ENCODE data around the gene GON7. TPM values are rescaled to one million over a fixed set of nuclear protein-coding genes. Genes with fewer than 3 reads are reported as not detected.

Gene GON7
- polyA plus RNA-seq, 3 donors = 4.8 to 24.0 (median 22.7) TPM

DNA sequence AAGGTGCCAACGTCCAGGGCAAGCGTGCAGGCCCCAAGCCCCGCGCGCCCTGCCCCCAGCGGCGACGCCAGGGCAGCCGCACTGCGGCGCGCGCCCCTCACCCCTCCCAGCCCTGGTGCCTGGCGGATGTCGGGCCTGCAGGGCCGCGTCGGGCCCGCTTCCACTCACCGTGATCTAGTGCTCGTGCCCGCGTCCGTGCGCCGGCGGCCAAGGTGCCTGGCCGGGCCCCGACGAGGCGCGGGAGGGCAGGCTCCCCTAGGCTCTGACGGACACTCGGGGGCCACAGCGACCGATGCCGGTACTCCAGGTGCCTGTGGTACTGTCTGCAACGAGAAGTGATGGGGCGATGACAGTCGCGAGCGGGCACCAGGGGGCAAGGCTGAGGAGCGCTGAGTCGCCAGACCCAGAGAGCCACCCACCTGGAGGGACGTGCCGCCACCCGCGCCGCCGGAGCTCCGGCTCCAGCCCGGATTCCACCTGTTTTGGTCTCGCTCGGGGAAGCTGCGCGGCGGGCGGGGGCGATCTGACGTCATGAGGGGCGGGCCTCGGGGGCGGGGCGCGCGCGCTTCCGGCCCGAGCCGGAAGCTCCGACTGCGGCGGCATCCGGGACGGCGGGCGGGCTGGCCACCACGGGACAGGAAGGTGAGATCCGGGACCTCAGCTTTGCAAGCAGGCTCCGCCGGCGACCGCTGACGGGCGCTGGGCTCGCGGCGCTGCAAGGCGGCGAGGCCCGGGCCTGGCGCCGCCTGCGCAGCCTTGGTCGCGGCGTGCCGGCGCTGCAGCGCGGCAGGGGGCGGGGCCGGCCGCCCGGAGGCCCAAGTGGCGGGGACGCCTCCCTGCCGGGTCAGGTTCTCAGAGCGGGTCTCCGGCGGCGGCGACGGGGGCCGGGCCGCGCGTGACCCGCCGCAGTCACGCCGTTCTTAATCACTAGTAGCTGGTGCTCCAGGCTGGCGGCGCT, 22.2 kb downstream of the GON7 start, which contains the start of the genes LYSET and MOAP1:
Gene LYSET (plus strand): TSS at position 927 of the 958 bp plus-strand sequence. CDS start 89 bp downstream, outside the sequence.
Gene MOAP1 (minus strand): TSS at position 507 of the 958 bp plus-strand sequence. CDS start 655 bp downstream, outside the sequence.
- Histone ChIP-seq H2AFZ (ENCODE audit: insufficient read depth, low read depth, low read length, poor library complexity, severe bottlenecking) (peak within 1 kb of the TSS; percentile 82), H3K36me3 (replicated peaks in 1 of 2; ENCODE audit: control insufficient read depth in 1 of 2, insufficient read depth in 2 of 2, low read length in 2 of 2) (peaks cover 19 to 38% of the 10 kb centered on the region in 2 donors), H3K79me2 (ENCODE audit: insufficient read depth, low read length) (peaks cover 28% of the 10 kb centered on the region), H3K27ac (ENCODE audit: low read depth in 1 of 2, low read length in 2 of 2) (peak within 1 kb of the TSS; percentile 84 to 100), H3K9ac (ENCODE audit: insufficient read depth, low read length, poor library complexity, severe bottlenecking) (peak within 1 kb of the TSS; percentile 94), H3K27me3 (ENCODE audit: control insufficient read depth in 2 of 2, insufficient read depth in 2 of 2, low read length in 2 of 2) (no peaks in the 10 kb centered on the region), H3K4me2 (replicated peaks; ENCODE audit: extremely low read depth, low read length, poor library complexity, severe bottlenecking) (peak within 1 kb of the TSS; percentile 86), H3K9me3 (replicated peaks in 1 of 2; ENCODE audit: control insufficient read depth in 1 of 2, insufficient read depth in 1 of 2, low read length in 2 of 2) (no peaks in the 10 kb centered on the region), H3K4me1 (ENCODE audit: control insufficient read depth in 1 of 2, insufficient read depth in 2 of 2, low read length in 2 of 2) (peaks cover 26 to 30% of the 10 kb centered on the region in 2 donors), H4K20me1 (ENCODE audit: insufficient read depth, low read length) (peaks cover 15% of the 10 kb centered on the region), H3K4me3 (replicated peaks in 1 of 3; ENCODE audit: low read depth in 2 of 3, low read length in 3 of 3) (peak within 1 kb of the TSS; percentile 82 to 97 (median 86))
- DNase-seq = peak; percentile 83 to 92 (median 87)
- peaks cover 23 to 36% of the 10 kb centered on the region in 2 donors for H3K36me3 Mint-ChIP-seq
- H3K9me3 Mint-ChIP-seq = peaks cover 0 to 3% (median 0%) of the 10 kb centered on the region in 7 donors
- intact Hi-C loops (cut with micrococcal nuclease) = loop anchor here (2.0 to 10.0 kb wide), 2 partner anchors 22 to 70 kb away; partner anchors contain the start of genes GON7 (in 1 of the 2), ITPK1 (in 1 of the 2) and UBR7 (in 1 of the 2)
- H3K4me1 Mint-ChIP-seq = peaks cover 31% of the 10 kb centered on the region
- peak within 1 kb of the TSS; percentile 94 to 98 (median 96) for H3K27ac Mint-ChIP-seq
- H3K27me3 Mint-ChIP-seq (ENCODE audit: low read depth in 3 of 3) = no peaks in the 10 kb centered on the region
- TF ChIP-seq, protein P1, sequence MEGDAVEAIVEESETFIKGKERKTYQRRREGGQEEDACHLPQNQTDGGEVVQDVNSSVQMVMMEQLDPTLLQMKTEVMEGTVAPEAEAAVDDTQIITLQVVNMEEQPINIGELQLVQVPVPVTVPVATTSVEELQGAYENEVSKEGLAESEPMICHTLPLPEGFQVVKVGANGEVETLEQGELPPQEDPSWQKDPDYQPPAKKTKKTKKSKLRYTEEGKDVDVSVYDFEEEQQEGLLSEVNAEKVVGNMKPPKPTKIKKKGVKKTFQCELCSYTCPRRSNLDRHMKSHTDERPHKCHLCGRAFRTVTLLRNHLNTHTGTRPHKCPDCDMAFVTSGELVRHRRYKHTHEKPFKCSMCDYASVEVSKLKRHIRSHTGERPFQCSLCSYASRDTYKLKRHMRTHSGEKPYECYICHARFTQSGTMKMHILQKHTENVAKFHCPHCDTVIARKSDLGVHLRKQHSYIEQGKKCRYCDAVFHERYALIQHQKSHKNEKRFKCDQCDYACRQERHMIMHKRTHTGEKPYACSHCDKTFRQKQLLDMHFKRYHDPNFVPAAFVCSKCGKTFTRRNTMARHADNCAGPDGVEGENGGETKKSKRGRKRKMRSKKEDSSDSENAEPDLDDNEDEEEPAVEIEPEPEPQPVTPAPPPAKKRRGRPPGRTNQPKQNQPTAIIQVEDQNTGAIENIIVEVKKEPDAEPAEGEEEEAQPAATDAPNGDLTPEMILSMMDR (IDR thresholded peaks at IDR 0.05) = peak; percentile 12
- peak within 1 kb of the TSS; percentile 87 to 91 for H3K4me3 Mint-ChIP-seq
- WGBS (ENCODE audit: insufficient coverage) = under 1% methylated on average over 124 of the region's 124 CpGs
